HCT116 (cell line): ENCODE data around the gene CD84. TPM values are rescaled to one million over a fixed set of nuclear protein-coding genes. Genes with fewer than 3 reads are reported as not detected.

ENCODE experiments used
- ATAC-seq: fragments of 200-7000 bp; cut with Tn5 transposase; 2 replicates; pipeline ENCODE4 v1.9.1; 2020; ENCODE audit warnings: mild to moderate bottlenecking, moderate library complexity
- BruUV-seq: library from RNA; stranded (reverse); fragments of 400-500 nt; replicated peaks from 2 replicates; lab custom pipeline; 2021; lab: Mats Ljungman, UMichigan
- CTCF ChIA-PET: fragments of 300-600 bp; sonication (Branson Sonifier 250); formaldehyde crosslinking; loops from one replicate; lab custom pipeline; 2021; ENCODE audit warnings: antibody characterized with exemption; lab: Charles Lee
- POLR2A ChIA-PET: fragments of 300-600, 350-600 bp; sonication (Branson Sonifier 250); formaldehyde crosslinking; loops from one replicate; lab custom pipeline; 2021; ENCODE audit warnings: antibody characterized with exemption; lab: Charles Lee
- RAD21 ChIA-PET, 2 experiments: fragments of 300-600 bp; sonication (Branson Sonifier 250); formaldehyde crosslinking; loops; one replicate each; lab custom pipeline; 2023; ENCODE audit warnings: low total read pairs in 2 of 2; ENCODE audit not compliant: uncharacterized antibody in 2 of 2, unreplicated experiment in 2 of 2, low non-redundant PET in 1 of 2; lab: Charles Lee
- DNase-seq: peaks from one replicate; pipeline ENCODE4 v3.0.0-alpha.2; 2010; ENCODE audit warnings: low read depth, low spot score
- H2AFZ ChIP-seq: fragments of 200-600 bp; shearing (Covaris generic), sonication (generic); 2 replicates; pipeline ENCODE4 v1.6.1; 2017; ENCODE audit warnings: low read depth, mixed run types, mixed read lengths, antibody characterized with exemption, low read length; ENCODE audit not compliant: poor library complexity, severe bottlenecking
- H3K27ac ChIP-seq: 2 replicates; pipeline ENCODE4 v1.5.1; 2012; ENCODE audit warnings: low read depth, low read length
- H3K27me3 ChIP-seq: fragments of 200-600 bp; sonication (generic); 2 replicates; pipeline ENCODE4 v1.6.1; 2016; ENCODE audit warnings: mixed run types, low read length, mixed read lengths; ENCODE audit not compliant: insufficient read depth
- H3K36me3 ChIP-seq, 2 experiments: fragments of 200-500 bp in 1 of 2; fragments of 200-600 bp in 1 of 2; sonication (Bioruptor generic) in 1 of 2; sonication (generic) in 1 of 2; 2 replicates each; pipeline versions ENCODE4 v1.5.1 to v1.6.1; 2014 to 2016; ENCODE audit warnings: low read length in 2 of 2, inconsistent platforms in 1 of 2, mixed read lengths in 1 of 2, mixed run types in 1 of 2; ENCODE audit not compliant: insufficient read depth in 2 of 2, control insufficient read depth in 1 of 2
- H3K4me1 ChIP-seq, 2 experiments: fragments of 200-600 bp in 1 of 2; sonication (generic) in 1 of 2; 2 replicates each; pipeline versions ENCODE4 v1.5.1 to v1.6.1; 2012 to 2017; ENCODE audit warnings: low read length in 2 of 2, inconsistent platforms in 1 of 2, mild to moderate bottlenecking in 1 of 2, mixed read lengths in 1 of 2, mixed run types in 1 of 2, moderate library complexity in 1 of 2; ENCODE audit not compliant: insufficient read depth in 2 of 2, control insufficient read depth in 1 of 2
- H3K4me2 ChIP-seq: fragments of 200-600 bp; sonication (generic); 2 replicates; pipeline ENCODE4 v1.6.1; 2017; ENCODE audit warnings: mixed run types, low read length, mixed read lengths
- H3K4me3 ChIP-seq, 2 experiments: fragments of 200-600 bp in 1 of 2; sonication (generic) in 1 of 2; replicated peaks in 1 of 2; 2 replicates each; pipeline ENCODE4 v1.5.1; 2011 to 2016; ENCODE audit warnings: low read length in 2 of 2, control low read depth in 1 of 2, low read depth in 1 of 2, mild to moderate bottlenecking in 1 of 2, mixed read lengths in 1 of 2, mixed run types in 1 of 2
- H3K79me2 ChIP-seq: fragments of 200-600 bp; sonication (generic); 2 replicates; pipeline ENCODE4 v1.6.1; 2017; ENCODE audit warnings: mild to moderate bottlenecking, mixed run types, low read length, moderate library complexity, mixed read lengths; ENCODE audit not compliant: insufficient read depth
- H3K9ac ChIP-seq: fragments of 200-600 bp; sonication (generic); 2 replicates; pipeline ENCODE4 v1.6.1; 2016; ENCODE audit warnings: low read length, mixed read lengths
- H3K9me2 ChIP-seq: fragments of 200-600 bp; sonication (generic), shearing (Covaris generic); 2 replicates; pipeline ENCODE4 v1.6.1; 2017; ENCODE audit warnings: mixed run types, mild to moderate bottlenecking, moderate library complexity; ENCODE audit not compliant: insufficient read depth
- H3K9me3 ChIP-seq, 2 experiments: fragments of 200-500 bp in 1 of 2; fragments of 200-600 bp in 1 of 2; sonication (Bioruptor generic) in 1 of 2; sonication (generic) in 1 of 2; 2 replicates each; pipeline ENCODE4 v1.6.1; 2014 to 2017; ENCODE audit warnings: low read length in 2 of 2, mixed read lengths in 2 of 2, inconsistent platforms in 1 of 2, low read depth in 1 of 2, mild to moderate bottlenecking in 1 of 2, mixed run types in 1 of 2, moderate library complexity in 1 of 2; ENCODE audit not compliant: control insufficient read depth in 1 of 2, insufficient read depth in 1 of 2
- H4K20me1 ChIP-seq: fragments of 200-600 bp; sonication (generic), shearing (Covaris generic); 2 replicates; pipeline ENCODE4 v1.6.1; 2017; ENCODE audit warnings: mixed run types, mild to moderate bottlenecking, moderate library complexity; ENCODE audit not compliant: insufficient read depth
- ATF3 ChIP-seq: IDR thresholded peaks from 2 replicates; pipeline ENCODE4 v1.6.1; 2012
- CBX3 ChIP-seq: IDR thresholded peaks from 2 replicates; pipeline ENCODE4 v1.6.1; 2012; ENCODE audit warnings: low read depth
- EGR1 ChIP-seq: IDR thresholded peaks from 2 replicates; pipeline ENCODE4 v1.6.1; 2012; ENCODE audit warnings: low read depth
- ELF1 ChIP-seq: IDR thresholded peaks from 2 replicates; pipeline ENCODE4 v1.6.1; 2012; ENCODE audit warnings: low read depth, borderline replicate concordance
- EZH2phosphoT487 ChIP-seq: fragments of 200-600 bp; IDR thresholded peaks from 2 replicates; pipeline ENCODE4 v1.6.1; 2018; ENCODE audit warnings: antibody characterized with exemption, borderline replicate concordance
- FOSL1 ChIP-seq: IDR thresholded peaks from 2 replicates; pipeline ENCODE4 v1.6.1; 2012; ENCODE audit warnings: low read depth
- POLR2A ChIP-seq: IDR thresholded peaks from 2 replicates; pipeline ENCODE4 v1.7.0; 2011; ENCODE audit warnings: borderline replicate concordance; ENCODE audit not compliant: insufficient read depth, insufficient read length; ENCODE audit errors: extremely low read depth
- POLR2AphosphoS5 ChIP-seq: IDR thresholded peaks from 2 replicates; pipeline ENCODE4 v1.6.1; 2011; ENCODE audit warnings: mild to moderate bottlenecking, low read depth, low read length, moderate library complexity
- RAD21 ChIP-seq: IDR thresholded peaks from 2 replicates; pipeline ENCODE4 v1.6.1; 2012; ENCODE audit warnings: low read depth, mild to moderate bottlenecking
- REST ChIP-seq: IDR thresholded peaks from 2 replicates; pipeline ENCODE4 v1.6.1; 2012; ENCODE audit warnings: low read depth
- SIN3A ChIP-seq: IDR thresholded peaks from 2 replicates; pipeline ENCODE4 v1.6.1; 2012; ENCODE audit warnings: low read depth
- SP1 ChIP-seq: IDR thresholded peaks from 2 replicates; pipeline ENCODE4 v1.6.1; 2012; ENCODE audit warnings: low read depth
- SRF ChIP-seq: IDR thresholded peaks from 2 replicates; pipeline ENCODE4 v1.6.1; 2012; ENCODE audit warnings: low read depth
- YY1 ChIP-seq: IDR thresholded peaks from 2 replicates; pipeline ENCODE4 v1.6.1; 2011; ENCODE audit warnings: low read length, low read depth, moderate library complexity, mild to moderate bottlenecking; ENCODE audit not compliant: insufficient replicate concordance; ENCODE audit errors: extremely low read depth
- ZNF274 ChIP-seq: fragments of 200-500 bp; sonication (Bioruptor generic); IDR thresholded peaks from 2 replicates; pipeline ENCODE4 v1.6.1; 2014; ENCODE audit warnings: mild to moderate bottlenecking, low read depth, low read length, inconsistent platforms
- intact Hi-C: fragments of 100-400 bp; cut with micrococcal nuclease; formaldehyde crosslinking; loops from 2 replicates; pipeline ENCODE4 v1.10.0; 2022
- total RNA-seq: library from RNA; stranded (reverse); gene quantifications from one replicate; pipeline ENCODE4 v1.2.1, GENCODE V29; 2021; ENCODE audit not compliant: unreplicated experiment
- TF ChIP-seq, protein P1 (sequence below), 3 experiments: fragments of 200-600 bp in 1 of 3; sonication (generic) in 1 of 3; IDR thresholded peaks in 2 of 3; conservative IDR thresholded peaks in 1 of 3; 2 replicates each; pipeline ENCODE4 v1.5.1; 2012 to 2017; ENCODE audit warnings: low read depth in 2 of 3, low read length in 2 of 3, antibody characterized with exemption in 1 of 3, borderline replicate concordance in 1 of 3, control low read depth in 1 of 3, mild to moderate bottlenecking in 1 of 3, mixed read lengths in 1 of 3, mixed run types in 1 of 3, moderate library complexity in 1 of 3; ENCODE audit not compliant: insufficient read depth in 1 of 3

CD84 gene
- total RNA-seq, 1 experiment from 2014 or later: 0.02 TPM

DNA sequence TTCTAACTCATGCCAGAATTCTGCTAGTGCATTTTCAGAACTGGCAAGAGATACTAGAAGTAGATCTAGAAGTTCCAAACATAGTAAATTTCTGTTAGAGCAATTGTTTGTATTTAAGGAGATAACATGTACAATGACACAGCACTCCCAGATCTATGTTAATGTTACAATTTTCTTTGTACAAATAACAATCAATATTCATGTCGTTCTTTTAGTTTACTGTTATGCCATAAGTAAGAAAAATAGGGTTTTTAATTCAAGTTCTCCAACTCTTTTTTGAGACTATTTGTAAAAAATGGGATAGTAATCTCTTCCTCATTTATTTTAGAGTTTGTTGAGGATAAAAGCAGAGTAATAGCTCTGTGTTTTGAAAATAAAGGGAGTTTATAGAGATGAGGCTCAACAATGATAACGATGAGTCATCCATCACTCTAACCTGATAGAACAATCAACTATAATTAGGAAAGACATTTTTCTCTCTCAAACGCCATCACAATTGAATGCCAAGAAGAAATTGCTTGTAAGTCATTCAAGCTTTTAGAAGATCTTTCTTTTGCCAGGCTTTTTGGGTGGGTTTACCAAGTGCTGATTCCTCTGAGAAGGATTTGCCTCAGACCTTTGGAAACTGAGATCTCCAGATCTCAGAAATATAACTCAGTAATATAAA, 638 bp downstream of the CD84 start:
- Histone ChIP-seq H3K36me3 (no peaks in the 10 kb centered on the region), H2AFZ (no peak overlapping the region), H3K9me3 (no peaks in the 10 kb centered on the region), H3K9me2 (no peaks in the 10 kb centered on the region), H3K27me3 (no peaks in the 10 kb centered on the region), H3K4me2 (no peak overlapping the region), H3K9ac (no peak overlapping the region), H4K20me1 (no peaks in the 10 kb centered on the region), H3K4me1 (no peaks in the 10 kb centered on the region), H3K4me3 (no peak overlapping the region), H3K27ac (no peak overlapping the region), H3K79me2 (no peaks in the 10 kb centered on the region)
- TF ChIP-seq ELF1 (no peak), RAD21 (no peak), REST (no peak), YY1 (no peak), ATF3 (no peak), EGR1 (no peak), POLR2AphosphoS5 (no peak), EZH2phosphoT487 (no peak), SRF (no peak), SP1 (no peak), POLR2A (no peak), FOSL1 (no peak), CBX3 (no peak), ZNF274 (no peak), SIN3A (no peak)
- TF ChIP-seq, protein P1, sequence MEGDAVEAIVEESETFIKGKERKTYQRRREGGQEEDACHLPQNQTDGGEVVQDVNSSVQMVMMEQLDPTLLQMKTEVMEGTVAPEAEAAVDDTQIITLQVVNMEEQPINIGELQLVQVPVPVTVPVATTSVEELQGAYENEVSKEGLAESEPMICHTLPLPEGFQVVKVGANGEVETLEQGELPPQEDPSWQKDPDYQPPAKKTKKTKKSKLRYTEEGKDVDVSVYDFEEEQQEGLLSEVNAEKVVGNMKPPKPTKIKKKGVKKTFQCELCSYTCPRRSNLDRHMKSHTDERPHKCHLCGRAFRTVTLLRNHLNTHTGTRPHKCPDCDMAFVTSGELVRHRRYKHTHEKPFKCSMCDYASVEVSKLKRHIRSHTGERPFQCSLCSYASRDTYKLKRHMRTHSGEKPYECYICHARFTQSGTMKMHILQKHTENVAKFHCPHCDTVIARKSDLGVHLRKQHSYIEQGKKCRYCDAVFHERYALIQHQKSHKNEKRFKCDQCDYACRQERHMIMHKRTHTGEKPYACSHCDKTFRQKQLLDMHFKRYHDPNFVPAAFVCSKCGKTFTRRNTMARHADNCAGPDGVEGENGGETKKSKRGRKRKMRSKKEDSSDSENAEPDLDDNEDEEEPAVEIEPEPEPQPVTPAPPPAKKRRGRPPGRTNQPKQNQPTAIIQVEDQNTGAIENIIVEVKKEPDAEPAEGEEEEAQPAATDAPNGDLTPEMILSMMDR (IDR thresholded peaks at IDR 0.05 in 2 of 3, conservative IDR thresholded peaks at IDR 0.05 in 1 of 3; ENCODE audit: borderline replicate concordance in 1 of 3, insufficient read depth in 1 of 3, low read depth in 2 of 3, low read length in 2 of 3): no peak
- DNase-seq (no peak), ATAC-seq (no peak)
- no TSS peak for BruUV-seq
- intact Hi-C loops: no loop called here
- ChIA-PET RAD21 (no interaction called here), POLR2A (no interaction called here), CTCF (interaction anchor here (1.1 kb wide), 1 partner anchor 30 kb away, joined by 3 read pairs; no protein-coding TSS in a partner anchor)
